ACC112 (cell line): ENCODE results near the gene ZSCAN1.

Source experiments
- H2AFZ ChIP-seq: fragments of 200-600 bp; sonication (generic); one replicate; pipeline ENCODE4 v1.6.0; 2017; ENCODE audit warnings: antibody characterized with exemption, low read length; ENCODE audit not compliant: unreplicated experiment
- H3K27ac ChIP-seq: fragments of 200-600 bp; sonication (generic); 2 replicates; pipeline ENCODE4 v1.5.1; 2014; ENCODE audit warnings: low read depth, mild to moderate bottlenecking, antibody characterized with exemption, low read length, moderate library complexity
- H3K27me3 ChIP-seq: fragments of 200-600 bp; sonication (generic); 2 replicates; pipeline ENCODE4 v1.6.1; 2014; ENCODE audit warnings: mild to moderate bottlenecking, antibody characterized with exemption, low read length, moderate library complexity, mixed read lengths; ENCODE audit not compliant: insufficient read depth
- H3K36me3 ChIP-seq: fragments of 200-600 bp; sonication (generic); 2 replicates; pipeline ENCODE4 v1.6.1; 2016; ENCODE audit warnings: mild to moderate bottlenecking, antibody characterized with exemption, low read length, moderate library complexity, mixed read lengths; ENCODE audit not compliant: insufficient read depth
- H3K4me1 ChIP-seq: fragments of 200-600 bp; sonication (generic); one replicate; pipeline ENCODE4 v1.6.1; 2016; ENCODE audit warnings: low read length, mixed read lengths; ENCODE audit not compliant: insufficient read depth, unreplicated experiment, control insufficient read depth
- H3K4me3 ChIP-seq: fragments of 200-600 bp; sonication (generic); 2 replicates; pipeline ENCODE4 v1.5.1; 2014; ENCODE audit warnings: mild to moderate bottlenecking, low read depth, low read length
- H3K79me2 ChIP-seq: fragments of 200-600 bp; sonication (generic); one replicate; pipeline ENCODE4 v1.6.0; 2016; ENCODE audit warnings: low read length; ENCODE audit not compliant: control insufficient read depth, unreplicated experiment, insufficient read depth

The ZSCAN1 gene

DNA sequence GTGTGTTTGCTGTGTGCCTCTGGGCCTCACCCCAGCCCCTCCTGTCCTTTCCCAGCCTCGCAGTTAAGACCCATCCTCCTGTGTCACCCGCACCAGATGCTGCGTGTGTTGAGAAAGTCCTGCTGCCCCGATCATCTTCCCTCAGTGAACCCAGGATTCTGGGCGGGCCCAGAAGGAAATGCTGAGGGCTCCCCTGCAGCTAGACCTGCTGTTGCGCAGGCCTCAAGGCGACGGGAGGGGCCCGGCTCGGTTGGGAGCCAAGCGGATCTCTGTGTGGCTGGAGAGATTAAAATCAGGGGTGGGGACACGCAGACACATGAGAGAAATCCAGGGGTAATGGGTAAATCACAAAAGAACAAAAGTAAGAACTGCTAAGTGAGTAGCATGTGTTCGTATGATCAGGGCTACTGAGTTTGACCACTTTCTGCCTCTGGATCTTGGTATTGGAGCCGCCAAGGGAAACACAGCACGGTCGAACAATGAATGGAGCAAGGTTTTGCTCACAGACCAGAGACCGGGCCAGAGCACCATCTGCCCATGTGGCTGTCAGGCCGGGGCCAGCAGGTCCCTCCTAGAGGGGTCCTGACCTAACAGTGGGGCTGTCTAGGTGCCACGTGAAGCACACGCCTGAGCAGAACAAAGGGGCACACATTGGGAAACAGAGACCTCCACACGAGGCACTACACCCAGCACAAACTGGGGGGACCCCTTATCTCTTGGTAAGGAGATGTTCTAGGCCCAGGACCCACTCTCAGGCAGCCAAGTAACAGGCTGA lies 7.1 kb downstream of the ZSCAN1 start:
- Histone ChIP-seq H3K4me3 (no peak overlapping the region), H3K36me3 (no peaks in the 10 kb centered on the region), H3K79me2 (no peaks in the 10 kb centered on the region), H3K27ac (no peak overlapping the region), H3K27me3 (no peaks in the 10 kb centered on the region), H3K4me1 (no peaks in the 10 kb centered on the region), H2AFZ (no peak overlapping the region)

- no peak overlapping the region for H2AFZ ChIP-seq
- no peaks in the 10 kb centered on the region for H3K36me3 ChIP-seq
- no peaks in the 10 kb centered on the region for H3K4me1 ChIP-seq
- no peaks in the 10 kb centered on the region for H3K79me2 ChIP-seq
- H3K27ac ChIP-seq: no peak overlapping the region
- H3K4me3 ChIP-seq: no peak overlapping the region
- no peaks in the 10 kb centered on the region for H3K27me3 ChIP-seq
Observed at GRCh38 chr19:58042495-58043340, 8.9 kb downstream of the ZSCAN1 start.

DNA sequence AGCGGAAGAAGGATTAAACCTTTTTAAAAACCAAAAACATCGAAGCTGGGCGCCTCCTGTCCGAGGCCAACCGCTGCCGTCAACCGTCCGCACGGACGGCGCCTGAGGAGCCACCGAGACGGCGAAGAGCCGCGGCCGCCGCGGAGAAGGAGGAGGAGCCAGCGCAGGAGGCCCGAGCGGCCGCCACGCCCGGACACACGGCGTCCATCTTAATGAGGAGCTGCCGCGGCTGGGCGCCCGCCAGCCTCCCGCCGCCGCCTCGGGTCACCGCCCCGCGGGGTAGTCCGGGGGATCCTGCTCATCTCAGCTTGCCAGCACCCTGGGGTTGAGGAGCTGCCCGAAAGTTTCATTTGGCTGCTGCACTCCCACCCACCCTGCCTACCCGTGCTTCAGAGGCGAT lies 10.6 kb downstream of the ZSCAN1 start:
- no peaks in the 10 kb centered on the region for H3K79me2 ChIP-seq
- H3K27me3 ChIP-seq: no peaks in the 10 kb centered on the region
- no peak overlapping the region for H2AFZ ChIP-seq
- no peaks in the 10 kb centered on the region for H3K36me3 ChIP-seq
- no peak overlapping the region for H3K4me3 ChIP-seq
- no peak overlapping the region for H3K27ac ChIP-seq
- H3K4me1 ChIP-seq: no peaks in the 10 kb centered on the region

DNA sequence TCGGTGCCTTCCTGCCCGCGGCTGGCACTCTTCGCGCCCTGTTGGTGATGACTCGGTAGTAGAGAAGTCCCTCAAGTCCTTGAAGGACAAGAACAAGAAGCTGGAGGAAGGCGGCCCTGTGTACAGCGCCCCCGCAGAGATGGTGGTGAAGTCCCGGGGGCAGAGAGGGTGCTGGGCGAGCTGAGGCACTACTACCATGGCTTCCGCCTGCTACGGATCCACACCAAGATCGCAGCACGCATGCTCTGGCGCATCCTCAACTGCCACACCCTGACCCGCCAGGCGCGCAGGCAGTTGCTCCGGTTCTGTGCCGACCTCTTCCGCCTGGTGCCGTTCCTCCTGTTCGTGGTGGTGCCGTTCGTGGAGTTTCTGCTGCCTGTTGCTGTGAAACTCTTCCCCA lies 11.1 kb downstream of the ZSCAN1 start:
- Histone ChIP-seq H3K4me3 (no peak overlapping the region), H3K4me1 (no peaks in the 10 kb centered on the region), H3K27me3 (no peaks in the 10 kb centered on the region), H2AFZ (no peak overlapping the region), H3K79me2 (no peaks in the 10 kb centered on the region), H3K27ac (no peak overlapping the region), H3K36me3 (no peaks in the 10 kb centered on the region)

- Histone ChIP-seq H3K27me3 (no peaks in the 10 kb centered on the region), H3K4me3 (no peak overlapping the region), H3K4me1 (no peaks in the 10 kb centered on the region), H3K36me3 (no peaks in the 10 kb centered on the region), H2AFZ (no peak overlapping the region), H3K79me2 (no peaks in the 10 kb centered on the region), H3K27ac (no peak overlapping the region)
Observed at GRCh38 chr19:58045411-58046050, 11.7 kb downstream of the ZSCAN1 start.

- H3K79me2 ChIP-seq: no peaks in the 10 kb centered on the region
- no peaks in the 10 kb centered on the region for H3K36me3 ChIP-seq
- no peaks in the 10 kb centered on the region for H3K27me3 ChIP-seq
- H3K27ac ChIP-seq: no peak overlapping the region
- H2AFZ ChIP-seq: no peak overlapping the region
- H3K4me1 ChIP-seq: no peaks in the 10 kb centered on the region
- H3K4me3 ChIP-seq: no peak overlapping the region
Observed at GRCh38 chr19:58046856-58047255, 13.0 kb downstream of the ZSCAN1 start.

DNA sequence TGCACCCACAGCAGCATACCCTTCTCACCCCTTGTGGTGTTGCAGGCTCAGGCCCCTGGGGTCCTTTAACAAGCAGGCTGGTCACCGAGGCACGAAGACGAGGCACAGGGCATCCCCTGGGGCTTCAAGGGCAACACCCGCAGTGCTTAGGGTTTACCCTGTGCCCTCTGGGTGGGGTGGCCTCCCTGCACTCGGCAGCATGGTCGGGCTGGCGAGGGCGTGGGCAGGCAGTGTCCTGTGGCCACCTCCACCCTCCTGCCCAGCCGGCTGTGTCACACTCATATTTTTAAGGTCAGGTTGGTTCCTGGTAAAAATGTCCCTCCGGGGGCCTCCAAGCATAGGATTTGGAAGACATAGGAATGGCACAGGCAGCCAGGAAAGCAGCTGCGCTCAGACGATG lies 13.8 kb downstream of the ZSCAN1 start:
- Histone ChIP-seq H3K36me3 (no peaks in the 10 kb centered on the region), H3K27me3 (no peaks in the 10 kb centered on the region), H3K27ac (no peak overlapping the region), H2AFZ (no peak overlapping the region), H3K4me1 (no peaks in the 10 kb centered on the region), H3K4me3 (no peak overlapping the region), H3K79me2 (no peaks in the 10 kb centered on the region)

DNA sequence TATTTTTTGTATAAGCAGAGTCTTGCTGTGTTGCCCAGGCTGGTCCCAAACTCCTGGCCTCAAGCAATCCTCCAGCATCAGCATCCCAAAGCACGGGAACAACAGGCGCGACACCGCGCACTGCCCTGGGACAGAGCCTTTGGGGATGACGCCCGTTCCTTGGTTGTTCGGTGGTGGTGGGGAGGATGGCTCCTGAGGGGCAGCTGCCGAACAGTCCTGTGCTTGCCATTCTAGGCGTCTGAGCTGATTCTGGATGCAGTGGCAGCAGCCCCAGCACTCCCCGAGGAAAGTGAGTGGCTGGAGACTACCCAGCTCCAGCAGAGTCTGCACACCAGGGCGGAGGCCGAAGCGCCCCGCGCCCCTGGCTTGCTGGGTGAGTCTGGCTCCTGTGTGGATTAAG lies 18.4 kb downstream of the ZSCAN1 start:
- Histone ChIP-seq H3K4me1 (no peaks in the 10 kb centered on the region), H2AFZ (no peak overlapping the region), H3K27ac (no peak overlapping the region), H3K27me3 (no peaks in the 10 kb centered on the region), H3K79me2 (no peaks in the 10 kb centered on the region), H3K4me3 (no peak overlapping the region), H3K36me3 (no peaks in the 10 kb centered on the region)

- H3K27me3 ChIP-seq: no peaks in the 10 kb centered on the region
- H3K4me1 ChIP-seq: no peaks in the 10 kb centered on the region
- no peak overlapping the region for H2AFZ ChIP-seq
- H3K27ac ChIP-seq: no peak overlapping the region
- H3K79me2 ChIP-seq: no peaks in the 10 kb centered on the region
- no peaks in the 10 kb centered on the region for H3K36me3 ChIP-seq
- H3K4me3 ChIP-seq: no peak overlapping the region
Observed at GRCh38 chr19:58053480-58054156, 19.8 kb downstream of the ZSCAN1 start.
